NCI-H345 treated with DMSO at 0.1 percent for 48 hours (cell line): ENCODE measurements around the gene KCNT2.

Source experiments
- DNase-seq: peaks from one replicate; lab custom pipeline; 2025; ENCODE audit not compliant: unreplicated experiment; lab: John Stamatoyannopoulos, UW

KCNT2 gene

DNA sequence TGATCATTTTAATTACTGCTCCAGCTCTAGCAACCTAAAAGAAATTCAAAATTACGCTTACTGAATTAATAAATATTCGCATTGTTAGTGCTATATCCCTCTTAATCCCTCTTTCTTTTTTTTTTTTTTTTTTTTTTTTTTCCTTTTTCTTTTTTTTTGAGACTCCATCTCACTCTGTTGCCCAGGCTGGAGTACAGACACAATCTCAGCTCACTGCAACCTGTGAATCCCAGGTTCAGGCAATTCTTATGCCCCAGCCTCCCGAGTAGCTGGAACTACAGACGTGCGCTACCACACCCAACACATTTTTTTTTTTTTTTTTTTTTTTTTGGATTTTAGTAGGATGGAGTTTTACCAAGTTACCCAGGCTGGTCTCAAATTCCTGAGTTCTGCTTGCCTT lies 157.1 kb downstream of the KCNT2 start:
- no peak for DNase-seq

DNA sequence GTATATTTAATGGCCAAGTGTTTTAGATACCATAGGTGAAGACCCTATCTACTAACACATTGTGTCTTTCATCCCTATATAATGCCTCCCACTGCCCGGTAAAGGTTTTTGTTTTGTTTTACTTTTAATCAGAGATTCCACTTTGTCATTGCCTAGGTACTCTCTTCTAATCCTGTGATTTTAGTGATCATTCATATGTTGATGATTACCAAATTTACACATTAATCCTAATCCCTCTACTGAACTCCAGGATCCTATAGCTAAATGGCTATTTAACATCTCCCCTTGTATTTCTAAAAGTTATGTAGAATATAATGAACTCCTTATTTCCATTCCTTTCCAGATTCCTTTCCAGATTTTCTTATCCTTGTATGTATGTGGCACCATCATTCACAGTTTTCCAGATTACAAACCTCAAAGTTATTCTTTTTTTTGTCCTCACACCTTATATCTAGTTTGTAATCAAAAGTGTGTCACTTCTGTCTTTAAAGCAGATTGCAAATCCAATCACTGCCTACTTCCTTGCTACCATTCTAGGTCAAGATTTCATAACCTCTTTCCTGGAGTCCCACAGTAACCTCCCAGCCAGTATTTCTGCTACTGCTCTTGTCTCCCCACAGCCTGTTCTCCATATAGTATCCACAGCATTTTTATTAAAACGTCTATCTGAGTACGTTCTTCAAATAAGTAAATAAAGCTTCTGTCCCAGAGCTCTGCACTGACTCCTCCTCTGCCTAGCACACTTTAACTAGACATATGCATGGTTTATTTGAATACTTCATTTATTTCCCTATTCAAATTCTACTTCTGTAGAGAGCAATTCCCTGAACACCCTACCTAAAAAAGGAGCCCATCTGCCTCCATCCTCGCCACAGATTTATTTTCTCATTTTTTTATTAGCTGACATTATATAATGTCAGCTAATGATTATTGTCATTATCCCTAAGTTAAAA lies 157.8 kb downstream of the KCNT2 start:
- DNase-seq, result no peak

DNA sequence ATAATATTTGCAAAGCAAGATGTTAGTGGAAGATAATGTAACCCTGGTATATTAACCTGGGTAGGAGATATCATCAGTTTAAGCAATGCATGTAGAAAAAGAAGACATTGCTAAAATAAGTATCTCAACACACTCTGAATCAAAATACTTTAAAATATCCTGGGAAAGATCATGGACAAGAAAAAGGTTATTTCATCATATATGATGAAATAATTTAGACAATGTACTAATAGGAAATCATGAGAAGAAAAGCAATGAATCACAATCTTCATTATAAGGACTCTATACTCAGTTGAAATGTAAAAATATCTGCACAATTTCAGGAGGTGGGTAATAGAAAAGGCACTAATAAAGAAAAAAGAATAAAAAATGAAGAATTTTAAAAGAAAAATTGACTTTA lies 158.8 kb downstream of the KCNT2 start:
- DNase-seq, result no peak

DNA sequence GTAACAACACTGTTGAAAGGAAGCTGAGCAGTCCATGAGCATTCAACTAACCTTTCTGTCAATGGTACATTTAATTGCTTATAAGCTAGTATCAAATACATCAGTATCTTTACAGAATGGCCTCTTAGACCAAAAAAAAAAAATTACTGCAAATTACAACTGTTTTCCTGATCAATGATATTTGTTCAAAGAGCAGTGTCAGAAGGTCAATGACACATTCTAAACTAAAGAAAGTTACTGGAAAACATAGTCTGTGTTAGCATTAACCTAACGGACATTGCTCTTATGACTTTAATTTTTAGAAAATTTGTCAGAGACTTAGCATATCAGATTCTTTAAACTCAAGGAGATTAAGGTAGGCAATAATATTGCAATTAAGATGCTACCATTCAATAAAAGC lies 162.5 kb downstream of the KCNT2 start:
- DNase-seq, result no peak

DNA sequence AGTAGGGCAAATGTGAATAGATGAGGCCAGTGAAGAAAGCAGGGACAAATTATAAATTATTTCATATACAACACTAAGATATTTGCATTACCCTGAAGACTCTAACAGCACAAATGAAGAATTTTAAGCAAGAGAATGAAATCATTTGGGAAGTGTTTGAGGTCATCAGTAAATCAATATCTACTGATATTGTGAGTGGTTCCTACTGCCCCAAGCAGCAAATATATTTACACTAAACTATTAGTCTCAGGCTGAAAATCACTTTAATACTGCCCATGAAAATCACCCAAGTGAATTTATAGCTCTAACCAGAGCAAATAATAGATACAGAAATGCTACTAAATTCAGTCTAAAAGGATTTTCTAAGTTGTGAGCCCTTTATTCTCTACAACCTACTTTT lies 163.6 kb downstream of the KCNT2 start:
- DNase-seq, result no peak

DNA sequence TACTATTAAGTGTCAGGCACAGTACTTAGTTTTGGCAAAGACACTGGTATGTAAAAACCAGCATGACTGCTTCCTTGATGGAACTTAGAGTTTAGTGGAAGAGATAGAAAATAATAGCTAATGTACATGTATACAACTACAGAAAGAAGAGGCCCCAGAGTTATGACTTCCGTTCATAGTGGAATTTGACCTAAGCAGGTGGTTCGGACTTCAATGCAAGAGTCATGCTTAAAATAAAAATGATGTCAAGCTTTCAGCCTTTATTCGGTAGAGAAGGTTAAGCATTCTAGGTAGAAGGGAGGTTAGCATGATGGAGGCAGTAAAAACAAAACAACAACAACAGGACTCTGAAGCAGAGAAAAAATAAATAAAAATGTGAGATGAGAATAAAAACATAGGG lies 165.9 kb downstream of the KCNT2 start:
- no peak for DNase-seq

DNA sequence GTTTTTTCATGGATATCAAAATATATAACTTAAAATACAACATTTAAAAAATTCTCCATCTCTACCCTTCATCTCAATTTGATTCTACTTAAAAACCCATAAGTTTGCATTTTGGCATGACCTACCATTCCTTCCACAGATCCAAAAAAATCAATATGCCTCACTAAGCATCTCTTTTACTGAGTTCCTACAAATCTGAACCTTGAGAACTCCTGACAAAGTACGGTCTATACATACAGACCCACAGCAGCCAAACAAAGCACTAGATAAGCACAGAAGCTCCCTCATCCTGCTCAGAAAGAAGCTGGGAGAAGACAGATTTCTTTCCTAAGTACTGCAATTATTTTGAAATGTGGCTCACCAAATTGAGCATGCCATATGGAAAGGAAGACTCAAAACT lies 167.5 kb downstream of the KCNT2 start:
- DNase-seq, result no peak

DNA sequence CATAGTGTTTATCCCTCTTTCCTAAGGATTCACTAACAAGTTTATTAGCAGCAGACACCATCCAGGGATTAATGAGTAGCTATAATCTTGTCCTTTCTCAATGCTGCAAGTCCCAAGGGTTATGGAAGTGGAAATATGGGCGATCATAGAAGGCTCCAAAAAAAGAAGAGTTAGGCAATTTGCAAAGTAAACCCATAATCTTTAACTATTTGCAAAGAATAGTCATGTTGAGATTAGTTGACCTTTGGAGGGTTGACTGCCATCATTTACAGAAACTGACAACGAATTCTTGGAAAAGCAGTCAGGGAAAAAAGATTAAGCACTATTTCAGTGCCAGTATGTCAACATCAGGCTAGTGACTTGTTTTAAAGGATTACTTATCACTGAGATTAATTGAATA lies 169.9 kb downstream of the KCNT2 start:
- DNase-seq, result no peak

DNA sequence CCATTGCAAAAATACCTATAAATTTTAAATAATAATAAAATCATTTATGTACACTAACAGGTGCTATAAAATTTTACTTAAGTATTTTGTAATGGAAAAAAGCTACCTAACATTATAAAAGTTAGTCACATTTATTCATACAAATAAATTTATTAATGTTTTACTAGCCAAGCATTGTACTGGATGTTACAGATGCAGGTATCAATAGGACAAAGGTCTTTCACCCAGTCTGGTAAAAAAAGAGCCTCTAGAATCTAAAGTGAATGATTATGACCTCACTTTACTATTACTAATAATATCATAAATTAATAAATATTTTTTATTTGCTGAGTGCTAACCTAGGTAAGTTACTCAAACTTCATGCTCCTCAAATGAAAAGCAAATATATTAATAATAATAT lies 170.6 kb downstream of the KCNT2 start:
- DNase-seq, result no peak

DNA sequence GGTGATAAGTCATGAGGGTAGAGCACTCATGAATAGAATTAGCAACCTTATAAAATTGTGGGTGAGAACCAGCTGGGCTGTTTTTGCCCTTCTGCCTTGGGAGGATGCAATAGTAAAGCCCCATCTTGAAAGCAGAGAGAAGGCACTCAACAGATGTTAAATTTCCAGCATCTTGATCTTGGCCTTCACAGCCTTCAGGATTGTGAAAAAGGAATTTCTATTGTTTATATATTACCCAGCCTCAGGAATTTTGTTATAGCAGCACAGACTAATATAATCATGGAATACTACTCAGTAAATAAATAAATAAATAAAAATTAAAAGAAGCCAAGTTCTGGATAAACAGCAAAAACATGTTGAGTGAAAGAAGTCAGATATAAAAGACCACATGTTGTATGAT lies 175.2 kb downstream of the KCNT2 start:
- no peak for DNase-seq

DNA sequence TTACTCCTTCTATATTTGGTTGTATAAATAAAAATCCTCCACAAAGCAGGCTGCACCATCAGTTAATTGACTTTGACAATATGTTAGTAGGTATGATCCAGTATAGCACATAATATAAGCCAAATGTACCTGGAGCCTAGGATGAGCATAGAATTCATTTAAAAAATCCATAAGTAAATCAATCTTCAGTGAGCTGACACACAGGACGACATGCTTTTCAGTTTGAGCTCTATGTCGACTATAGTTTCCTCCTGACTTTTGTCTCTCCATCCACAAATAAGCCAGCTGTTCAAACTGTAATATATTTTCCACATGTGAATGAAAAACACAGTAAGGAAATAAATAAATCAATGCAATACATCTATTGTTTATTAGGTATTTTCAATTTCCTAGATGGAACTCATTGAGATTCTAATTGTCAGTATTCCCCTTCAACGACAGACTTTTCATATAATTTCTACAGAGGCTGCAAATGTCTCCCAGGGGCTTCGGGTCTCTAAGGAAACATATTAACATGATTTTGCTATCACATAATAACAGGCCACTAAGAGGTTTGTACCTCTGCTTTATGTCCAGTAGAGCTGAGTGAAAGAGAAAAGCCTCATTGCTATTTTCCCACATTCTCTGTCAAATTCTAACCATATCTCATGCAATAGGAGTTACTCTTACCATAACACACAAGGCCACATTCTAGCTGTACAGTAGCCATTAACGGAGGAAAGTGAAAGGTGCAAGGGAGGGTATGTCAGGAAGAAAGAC lies 180.1 kb downstream of the KCNT2 start:
- DNase-seq, result no peak

DNA sequence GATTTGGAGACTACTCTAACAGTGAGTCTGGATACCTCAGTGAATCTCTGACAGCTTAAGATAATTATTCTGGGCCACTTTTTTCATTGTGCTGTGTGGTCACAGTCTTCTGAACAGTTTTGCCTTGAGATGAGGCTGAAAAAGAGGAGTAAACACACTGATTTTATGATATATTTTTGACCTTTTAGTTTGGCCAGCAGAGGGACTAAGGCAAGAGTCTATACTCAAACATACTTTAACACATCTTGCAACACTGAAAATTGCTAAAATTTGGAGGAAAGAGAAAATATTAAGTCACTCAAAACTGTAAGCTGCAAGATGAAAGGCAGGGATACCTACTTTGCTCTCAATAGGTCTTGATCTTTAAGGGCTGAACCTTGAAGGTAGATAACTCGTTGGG lies 182.7 kb downstream of the KCNT2 start:
- DNase-seq, result no peak

DNA sequence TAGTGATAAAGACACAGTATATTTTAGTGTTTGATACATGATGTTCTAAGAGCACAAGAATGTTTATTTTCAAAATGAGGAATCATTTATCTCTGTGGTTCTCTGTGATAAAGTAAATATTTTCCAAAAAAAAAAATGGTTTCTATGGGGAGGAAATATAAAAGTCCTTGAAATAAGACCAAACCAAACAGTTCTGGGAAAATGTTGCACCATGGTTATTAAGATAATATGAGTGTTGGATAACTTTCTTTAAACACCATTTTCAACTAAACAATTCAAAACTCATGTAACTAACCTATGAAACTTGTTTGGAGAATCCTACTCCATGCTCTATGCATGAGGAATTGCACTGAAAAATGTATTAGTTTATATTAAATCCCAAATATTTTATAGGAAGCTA lies 184.6 kb downstream of the KCNT2 start:
- no peak for DNase-seq

DNA sequence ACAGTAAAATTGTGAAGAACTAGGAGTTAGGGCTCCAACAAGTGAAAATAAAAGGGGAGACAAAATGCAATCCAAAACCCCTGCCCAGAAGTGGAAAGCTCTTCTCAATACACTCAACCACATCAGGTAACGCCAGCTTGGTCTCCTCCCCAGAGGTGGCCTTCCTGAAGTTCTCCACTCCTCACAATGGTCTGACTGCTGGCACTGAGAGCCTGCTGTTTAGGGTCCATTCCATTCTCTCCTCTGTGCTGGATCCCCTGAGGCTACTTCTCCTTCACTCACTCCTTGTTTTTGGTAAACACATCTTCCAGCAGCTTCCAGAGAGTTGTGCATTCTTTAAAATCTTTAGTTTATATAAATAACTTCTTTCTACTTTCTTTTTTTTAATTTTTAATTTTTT lies 189.5 kb downstream of the KCNT2 start:
- DNase-seq, result no peak

DNA sequence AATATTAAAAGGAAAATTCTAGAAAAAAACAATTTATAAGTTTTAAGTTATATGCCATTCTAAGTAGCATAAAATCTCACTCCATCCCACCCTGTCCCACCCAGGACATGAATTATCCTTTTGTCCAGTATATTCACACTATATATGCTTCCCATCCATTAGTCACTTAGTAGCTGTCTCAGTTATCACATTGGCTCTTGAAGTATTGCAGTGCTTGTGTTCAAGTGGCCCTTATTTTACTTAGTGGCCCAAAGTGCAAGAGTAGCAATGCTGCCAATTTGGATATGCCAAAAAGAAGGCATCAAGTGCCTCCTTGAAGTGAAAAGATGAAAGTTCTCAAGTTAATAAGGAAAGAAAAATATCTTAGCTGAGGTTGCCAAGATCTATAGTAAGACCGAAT lies 192.3 kb downstream of the KCNT2 start:
- no peak for DNase-seq

DNA sequence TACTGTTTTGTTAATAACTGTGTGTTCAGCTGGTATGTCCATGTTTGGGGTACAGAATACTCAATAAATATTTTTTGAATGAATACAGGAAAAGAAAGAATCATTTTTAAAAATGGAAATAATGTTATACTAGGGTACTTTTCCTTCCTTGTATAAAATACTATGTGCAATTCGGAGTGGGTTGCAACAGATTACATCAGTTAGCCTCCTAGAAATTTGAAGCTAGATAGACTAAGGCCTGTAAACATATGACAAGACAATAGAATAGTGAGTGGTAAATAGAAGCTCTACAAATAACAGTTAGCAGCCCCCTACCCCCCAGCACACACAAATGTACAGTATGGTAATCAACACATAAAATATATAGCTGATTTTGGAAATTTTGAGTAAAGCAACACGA lies 195.9 kb downstream of the KCNT2 start:
- DNase-seq, result no peak

DNA sequence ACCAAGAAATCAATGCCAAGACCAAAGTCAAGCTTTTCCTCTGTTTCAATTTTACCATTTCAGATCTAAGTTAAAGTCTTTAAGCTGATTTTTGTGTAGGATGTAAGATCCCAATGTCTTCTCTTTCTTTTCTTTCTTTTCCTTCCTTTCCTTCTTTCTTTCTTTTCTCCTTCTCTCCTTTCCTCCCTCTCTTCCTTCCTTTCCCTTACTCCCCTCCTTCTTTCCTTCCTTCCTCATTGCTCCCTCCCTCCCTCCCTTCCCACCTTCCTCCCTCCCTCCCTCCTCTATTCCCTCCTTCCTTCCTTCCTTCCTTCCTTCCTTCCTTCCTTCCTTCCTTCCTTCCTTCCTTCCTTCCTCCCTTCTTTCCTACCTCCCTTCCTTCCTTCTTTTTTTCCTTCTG lies 197.5 kb downstream of the KCNT2 start:
- no peak for DNase-seq

DNA sequence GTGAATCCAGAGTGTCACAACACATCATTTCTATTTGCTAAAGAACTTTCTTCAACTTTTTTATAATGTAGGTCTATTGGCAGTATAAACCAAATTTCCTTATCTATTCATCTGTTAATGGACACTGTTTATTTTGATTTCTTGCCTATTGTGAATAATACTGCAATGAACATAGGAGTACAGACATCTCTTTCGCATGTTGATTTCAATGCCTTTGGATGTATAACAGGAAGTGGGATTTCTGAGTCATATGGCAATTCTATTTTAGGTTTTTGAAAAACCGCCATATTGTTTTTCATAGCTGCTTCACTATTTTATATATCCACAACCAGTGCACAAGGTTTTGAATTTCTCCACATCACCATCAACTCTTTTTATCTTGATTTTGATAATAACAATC lies 198.7 kb downstream of the KCNT2 start:
- DNase-seq, result no peak

DNA sequence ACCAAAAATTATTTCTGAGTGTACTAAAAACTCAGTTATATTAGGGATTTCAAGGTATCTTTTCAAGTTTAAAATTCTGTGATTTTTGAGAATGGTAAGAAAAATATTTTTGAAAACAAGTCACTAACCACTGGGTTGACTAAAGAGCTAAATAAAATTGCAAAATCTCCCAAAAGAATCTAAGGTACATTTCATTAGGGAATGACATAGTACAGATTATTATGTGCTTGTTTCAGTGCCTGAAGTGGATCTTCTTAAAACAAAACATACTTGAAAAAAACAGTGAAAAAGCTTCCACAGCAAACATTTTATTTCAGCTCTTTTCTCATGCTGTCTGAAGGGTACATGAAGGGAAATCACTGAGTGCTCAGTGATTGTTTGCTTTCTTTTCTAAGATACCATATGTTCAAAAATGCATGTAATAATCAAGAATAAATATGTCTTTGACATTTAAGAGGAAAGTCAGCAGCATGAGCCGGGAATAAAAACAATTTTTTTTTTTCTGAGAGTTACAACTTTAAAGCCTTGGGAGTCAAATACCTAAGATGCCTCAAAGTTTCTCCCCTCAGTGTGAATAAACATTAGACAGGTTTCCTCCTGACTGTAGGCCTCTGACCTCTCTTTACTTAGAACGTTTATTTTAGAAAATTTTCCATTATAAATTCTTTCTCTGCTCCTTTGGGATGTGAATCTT lies 200.7 kb downstream of the KCNT2 start:
- DNase-seq, result no peak

DNA sequence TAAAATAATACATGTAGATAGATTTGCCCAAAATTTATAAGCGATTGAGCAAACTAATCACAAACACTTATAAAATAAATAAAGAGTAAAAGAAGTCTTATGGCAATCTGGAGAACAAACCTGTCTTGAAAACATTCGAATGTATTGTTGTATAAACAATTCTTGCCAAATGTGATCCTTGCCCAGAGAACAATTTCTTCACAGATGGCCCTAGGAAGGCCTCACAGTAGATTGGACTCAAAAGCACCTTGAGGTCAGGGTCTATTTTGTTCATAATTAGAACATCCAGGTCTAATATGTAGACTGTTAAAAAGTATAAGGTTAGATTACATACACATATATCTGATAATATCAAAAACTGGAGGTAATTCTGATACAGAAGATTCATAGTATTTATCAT lies 202.4 kb downstream of the KCNT2 start:
- DNase-seq, result no peak

DNA sequence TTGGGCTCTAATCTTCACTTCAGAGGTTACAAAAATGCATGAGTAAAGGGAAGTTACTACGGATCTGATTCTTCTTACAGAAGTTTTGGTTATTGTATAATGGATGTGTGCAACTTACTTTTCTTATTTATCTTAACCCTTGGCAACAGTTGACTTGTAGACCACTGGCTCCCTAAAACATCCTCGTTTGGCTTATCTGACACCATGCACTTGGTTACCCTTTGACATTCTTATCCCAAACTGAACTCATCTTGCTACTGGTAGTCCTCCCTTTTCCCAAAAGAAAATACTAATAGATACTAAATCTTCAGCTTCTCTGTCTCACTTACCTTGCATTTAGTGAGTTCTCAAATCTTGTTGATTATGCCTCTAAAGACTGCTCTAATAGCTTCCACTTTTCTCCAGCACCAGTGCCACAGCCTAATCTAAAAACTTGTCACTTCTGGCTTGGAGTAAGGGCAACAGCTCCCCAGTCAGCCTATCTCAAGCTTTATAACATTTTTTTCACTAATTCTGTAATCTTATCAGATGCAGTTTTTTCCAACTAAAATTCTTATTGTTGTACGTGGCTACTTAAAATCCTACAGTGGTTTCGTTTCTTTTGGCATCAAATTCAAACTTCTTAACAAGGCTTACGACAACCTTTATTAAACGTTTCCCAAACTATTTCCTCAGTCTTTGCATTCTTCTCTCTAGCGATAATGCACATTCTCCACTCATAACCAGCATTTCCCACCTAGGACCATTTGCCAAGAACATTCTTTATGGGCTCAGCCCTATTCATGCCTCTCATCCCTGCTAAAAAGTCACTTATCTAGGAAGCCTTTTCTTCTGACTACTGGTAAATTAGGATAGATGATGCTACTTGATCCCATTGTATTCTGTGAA lies 204.2 kb downstream of the KCNT2 start:
- DNase-seq, result no peak
